Keratinocyte (primary cell): ENCODE measurements around the gene FLNC. TPM values are rescaled to one million over a fixed set of nuclear protein-coding genes. Genes with fewer than 3 reads are reported as not detected.

Experiments
- DNase-seq: peaks from one replicate; pipeline ENCODE4 v3.0.0-alpha.2; 2011; ENCODE audit warnings: low read depth, missing footprints, low spot score
- FAIRE-seq: peaks from 2 replicates; lab custom pipeline; 2011; peaks lifted over from hg19 to GRCh38; lab: Jason Lieb, UNC
- H2AFZ ChIP-seq: 2 replicates; pipeline ENCODE4 v1.6.0; 2012; ENCODE audit warnings: low read length, control low read depth, inconsistent platforms; ENCODE audit not compliant: control insufficient read depth
- H3K27ac ChIP-seq: 2 replicates; pipeline ENCODE4 v1.5.1; 2011; ENCODE audit warnings: low read length; ENCODE audit not compliant: control insufficient read depth, insufficient read depth
- H3K27me3 ChIP-seq: 3 replicates; pipeline ENCODE4 v1.6.0; 2011; ENCODE audit warnings: low read length; ENCODE audit not compliant: control insufficient read depth, insufficient read depth; ENCODE audit errors: extremely low read depth
- H3K36me3 ChIP-seq, 2 experiments: 2 replicates in 1 of 2; 3 replicates in 1 of 2; pipeline ENCODE4 v1.5.1; 2011; ENCODE audit warnings: low read length in 2 of 2, mild to moderate bottlenecking in 1 of 2; ENCODE audit not compliant: control insufficient read depth in 2 of 2, insufficient read depth in 2 of 2; ENCODE audit errors: extremely low read depth in 1 of 2
- H3K4me1 ChIP-seq: 3 replicates; pipeline ENCODE4 v1.5.1; 2011; ENCODE audit warnings: low read length; ENCODE audit not compliant: control insufficient read depth, insufficient read depth; ENCODE audit errors: extremely low read depth
- H3K4me2 ChIP-seq: 3 replicates; pipeline ENCODE4 v1.6.0; 2011; ENCODE audit warnings: low read depth, low read length; ENCODE audit not compliant: control insufficient read depth, insufficient read depth; ENCODE audit errors: extremely low read depth
- H3K4me3 ChIP-seq, 3 experiments: fragments of 200-600 bp in 1 of 3; sonication (generic) in 1 of 3; 2 replicates in 2 of 3; 3 replicates in 1 of 3; pipeline ENCODE4 v1.5.1; 2011 to 2016; ENCODE audit warnings: low read length in 3 of 3, mild to moderate bottlenecking in 3 of 3, control low read depth in 2 of 3, inconsistent platforms in 1 of 3, low read depth in 1 of 3, mixed read lengths in 1 of 3, mixed run types in 1 of 3, moderate library complexity in 1 of 3; ENCODE audit not compliant: control insufficient read depth in 2 of 3, insufficient read depth in 2 of 3; ENCODE audit errors: extremely low read depth in 1 of 3
- H3K79me2 ChIP-seq: 2 replicates; pipeline ENCODE4 v1.6.0; 2012; ENCODE audit warnings: low read length; ENCODE audit not compliant: control insufficient read depth, insufficient read depth
- H3K9ac ChIP-seq: 3 replicates; pipeline ENCODE4 v1.6.0; 2011; ENCODE audit warnings: low read length; ENCODE audit not compliant: control insufficient read depth, insufficient read depth; ENCODE audit errors: extremely low read depth
- H3K9me1 ChIP-seq: 3 replicates; pipeline ENCODE4 v1.6.0; 2011; ENCODE audit warnings: low read length; ENCODE audit not compliant: control insufficient read depth, insufficient read depth; ENCODE audit errors: extremely low read depth
- H3K9me3 ChIP-seq: 2 replicates; pipeline ENCODE4 v1.5.1; 2012; ENCODE audit warnings: low read depth, low read length; ENCODE audit not compliant: control insufficient read depth
- H4K20me1 ChIP-seq: 3 replicates; pipeline ENCODE4 v1.6.0; 2011; ENCODE audit warnings: low read length; ENCODE audit not compliant: control insufficient read depth, insufficient read depth; ENCODE audit errors: extremely low read depth
- CTCF ChIP-seq, 3 experiments: IDR thresholded peaks in 1 of 3; conservative IDR thresholded peaks in 1 of 3; optimal IDR thresholded peaks in 1 of 3; 2 replicates in 2 of 3; 3 replicates in 1 of 3; pipeline versions ENCODE3 to v1.5.1; 2011; ENCODE audit warnings: low read length in 3 of 3, mild to moderate bottlenecking in 3 of 3, moderate library complexity in 2 of 3, control low read depth in 1 of 3, inconsistent platforms in 1 of 3; ENCODE audit not compliant: insufficient read depth in 2 of 3; ENCODE audit errors: extremely low read depth in 1 of 3
- EZH2 ChIP-seq: IDR thresholded peaks from one replicate; pipeline ENCODE4 v1.6.1; 2012; ENCODE audit warnings: inconsistent platforms, mild to moderate bottlenecking, low read length, moderate library complexity
- dilution Hi-C: fragments of 300-500 bp; cut with MboI; formaldehyde crosslinking; loops from one replicate; pipeline ENCODE4 v1.7.0; 2020; ENCODE audit warnings: low sequenced_read_pairs; ENCODE audit not compliant: extremely low pct_ligation_motif_present
- polyA plus RNA-seq, 5 experiments: library from polyadenylated mRNA; depleted of rRNA in 3 of 5; stranded (reverse) in 3 of 5; stranded (forward) in 1 of 5; unstranded in 1 of 5; fragments of >200 nt; gene quantifications; 1 replicate in 1 of 5; 2 replicates in 3 of 5; 3 replicates in 1 of 5; pipeline versions ENCODE4 v1.2.1 to v1.2.3, GENCODE V29; 2011 to 2012; ENCODE audit warnings: missing spikeins in 2 of 5, low read depth in 1 of 5, low replicate concordance in 1 of 5

FLNC gene
- polyA plus RNA-seq, 1 donor (not counting 4 experiments of a cell fraction or from before 2014, with no cell fraction given), result 0.03 TPM

- FAIRE-seq (no peak), DNase-seq (no peak)
- Histone ChIP-seq H3K4me3 (no peak overlapping the region), H3K27me3 (no peaks in the 10 kb centered on the region), H3K9me3 (no peaks in the 10 kb centered on the region), H3K4me2 (no peak overlapping the region), H3K4me1 (no peaks in the 10 kb centered on the region), H3K79me2 (no peaks in the 10 kb centered on the region), H3K36me3 (no peaks in the 10 kb centered on the region), H3K9me1 (peaks cover 3% of the 10 kb centered on the region), H4K20me1 (no peaks in the 10 kb centered on the region), H3K9ac (no peak overlapping the region), H2AFZ (no peak overlapping the region), H3K27ac (no peak overlapping the region)
- dilution Hi-C loops, result no loop called here
- no peak for TF ChIP-seq CTCF (optimal IDR thresholded peaks at IDR 0.05 in 1 of 3, IDR thresholded peaks at IDR 0.05 in 1 of 3, conservative IDR thresholded peaks at IDR 0.05 in 1 of 3; ENCODE audit: extremely low read depth in 1 of 3, insufficient read depth in 2 of 3, low read length in 3 of 3)
- TF ChIP-seq EZH2, result no peak
These were observed 8.9 kb downstream of the FLNC start for GRCh38 chr7:128838981-128839731.

- no peaks in the 10 kb centered on the region for H3K4me1 ChIP-seq
- no peak overlapping the region for H3K4me3 ChIP-seq
- H3K36me3 ChIP-seq, result no peaks in the 10 kb centered on the region
- H2AFZ ChIP-seq, result no peak overlapping the region
- no peaks in the 10 kb centered on the region for H3K79me2 ChIP-seq
- dilution Hi-C loops, result no loop called here
- H3K27me3 ChIP-seq, result no peaks in the 10 kb centered on the region
- H3K9me3 ChIP-seq, result no peaks in the 10 kb centered on the region
- no peak overlapping the region for H3K27ac ChIP-seq
- H3K4me2 ChIP-seq, result no peak overlapping the region
- no peak for FAIRE-seq
- no peaks in the 10 kb centered on the region for H4K20me1 ChIP-seq
- no peak for DNase-seq
- H3K9me1 ChIP-seq, result peaks cover under 1% of the 10 kb centered on the region
- no peak for TF ChIP-seq EZH2
- TF ChIP-seq CTCF (optimal IDR thresholded peaks at IDR 0.05 in 1 of 3, IDR thresholded peaks at IDR 0.05 in 1 of 3, conservative IDR thresholded peaks at IDR 0.05 in 1 of 3; ENCODE audit: extremely low read depth in 1 of 3, insufficient read depth in 2 of 3, low read length in 3 of 3), result no peak
- no peak overlapping the region for H3K9ac ChIP-seq
These were observed 9.6 kb downstream of the FLNC start for GRCh38 chr7:128839751-128840177.
